GM23338 (cell line): ENCODE results near the gene ZBTB22.

ENCODE experiments used
- CTCF ChIP-seq, 2 experiments: fragments of 200-600 bp in 1 of 2; sonication (generic) in 1 of 2; conservative IDR thresholded peaks; 2 replicates each; pipeline versions ENCODE4 v1.5.1 to v1.6.1; 2016 to 2017; ENCODE audit warnings: antibody characterized with exemption in 2 of 2, low read depth in 2 of 2, mild to moderate bottlenecking in 2 of 2, moderate library complexity in 1 of 2
- EZH2 ChIP-seq: fragments of 200-600 bp; sonication (generic); IDR thresholded peaks from one replicate; pipeline ENCODE4 v1.8.0; 2017; ENCODE audit warnings: antibody characterized with exemption, mild to moderate bottlenecking, low read depth; ENCODE audit not compliant: unreplicated experiment
- EZH2phosphoT487 ChIP-seq: fragments of 200-600 bp; sonication (generic); IDR thresholded peaks from one replicate; pipeline ENCODE4 v1.8.1; 2018; ENCODE audit warnings: antibody characterized with exemption; ENCODE audit not compliant: unreplicated experiment
- NANOG ChIP-seq: IDR thresholded peaks from 2 replicates; pipeline ENCODE4 v1.6.1; 2016; ENCODE audit warnings: antibody characterized with exemption, borderline replicate concordance
- POLR2AphosphoS5 ChIP-seq: IDR thresholded peaks from 2 replicates; pipeline ENCODE4 v1.6.1; 2016; ENCODE audit warnings: antibody characterized with exemption, low read depth
- REST ChIP-seq: IDR thresholded peaks from one replicate; pipeline ENCODE4 v1.6.1; 2018; ENCODE audit warnings: antibody characterized with exemption; ENCODE audit not compliant: unreplicated experiment
- ZNF331 ChIP-seq: fragments of 250-450 bp; sonication (Bioruptor Pico); IDR thresholded peaks from 2 replicates; pipeline ENCODE4 v1.5.0; 2020; ENCODE audit warnings: low read depth, mild to moderate bottlenecking, moderate library complexity

GRCh38 chr6:33321227-33321626, 3.7 kb upstream of the ZBTB22 start:
- no peak for TF ChIP-seq CTCF (conservative IDR thresholded peaks at IDR 0.05; ENCODE audit: low read depth in 2 of 2)
- no peak for TF ChIP-seq POLR2AphosphoS5
- TF ChIP-seq ZNF331 (CRISPR knock-in tag): no peak
- no peak for TF ChIP-seq REST
- TF ChIP-seq EZH2: no peak
- no peak for TF ChIP-seq NANOG
- TF ChIP-seq EZH2phosphoT487: no peak
